ENCODE results near the gene DCDC1. TPM values are rescaled to one million over a fixed set of nuclear protein-coding genes. Genes with fewer than 3 reads are reported as not detected.
"Not testable (repeated sequence)": the region's sequence is repeated elsewhere in the genome, so short reads cannot be mapped to it uniquely, and the experiment has no call there.

DCDC1 gene
- polyA plus RNA-seq, 3 donors from 2014 or later: not detected

GRCh38 chr11:31375879-31376278, 6.3 kb upstream of the DCDC1 start:
- Mint-ChIP-seq H3K9me3 (no peaks in the 10 kb centered on the region), H3K36me3 (peaks cover 4 to 15% (median 4%) of the 10 kb centered on the region in 3 donors), H3K4me3 (no peak overlapping the region), H3K27ac (peak overlapping the region in 1 of 6 donors; percentile 1), H3K27me3 (ENCODE audit: low read depth in 3 of 3) (peaks cover 0 to 1% (median 0%) of the 10 kb centered on the region in 3 donors), H3K4me1 (peaks cover 13 to 51% of the 10 kb centered on the region in 2 donors)
- no peak for DNase-seq

GRCh38 chr11:31366795-31367194, 2.7 kb downstream of the DCDC1 start:
- Mint-ChIP-seq H3K4me3 (no peak overlapping the region), H3K27ac (no peak overlapping the region), H3K9me3 (no peaks in the 10 kb centered on the region), H3K36me3 (no peaks in the 10 kb centered on the region), H3K27me3 (ENCODE audit: low read depth in 3 of 3) (peaks cover 7 to 12% (median 11%) of the 10 kb centered on the region in 3 donors), H3K4me1 (peaks cover 27 to 35% of the 10 kb centered on the region in 2 donors)
- DNase-seq: no peak

- no peak overlapping the region for H3K4me3 Mint-ChIP-seq
- no peaks in the 10 kb centered on the region for H3K4me1 Mint-ChIP-seq
- H3K36me3 Mint-ChIP-seq: no peaks in the 10 kb centered on the region
- H3K27ac Mint-ChIP-seq: no peak overlapping the region
- H3K27me3 Mint-ChIP-seq (ENCODE audit: low read depth in 3 of 3): peaks cover 3 to 11% (median 6%) of the 10 kb centered on the region in 3 donors
- H3K9me3 Mint-ChIP-seq: no peaks in the 10 kb centered on the region
- no peak for DNase-seq
These were observed 7.8 kb downstream of the DCDC1 start for GRCh38 chr11:31361743-31362142.

GRCh38 chr11:31355817-31356216, 13.7 kb downstream of the DCDC1 start:
- Mint-ChIP-seq H3K4me1 (no peaks in the 10 kb centered on the region), H3K27ac (no peak overlapping the region), H3K27me3 (ENCODE audit: low read depth in 3 of 3) (peaks cover 0 to 6% (median 2%) of the 10 kb centered on the region in 3 donors), H3K4me3 (no peak overlapping the region), H3K36me3 (no peaks in the 10 kb centered on the region), H3K9me3 (no peaks in the 10 kb centered on the region)
- DNase-seq: no peak

GRCh38 chr11:31355131-31355530, 14.4 kb downstream of the DCDC1 start:
- Mint-ChIP-seq H3K27me3 (ENCODE audit: low read depth in 3 of 3) (peaks cover 0 to 2% (median 1%) of the 10 kb centered on the region in 3 donors), H3K36me3 (no peaks in the 10 kb centered on the region), H3K4me3 (no peak overlapping the region), H3K4me1 (no peaks in the 10 kb centered on the region), H3K27ac (no peak overlapping the region), H3K9me3 (no peaks in the 10 kb centered on the region)
- no peak for DNase-seq

DNA sequence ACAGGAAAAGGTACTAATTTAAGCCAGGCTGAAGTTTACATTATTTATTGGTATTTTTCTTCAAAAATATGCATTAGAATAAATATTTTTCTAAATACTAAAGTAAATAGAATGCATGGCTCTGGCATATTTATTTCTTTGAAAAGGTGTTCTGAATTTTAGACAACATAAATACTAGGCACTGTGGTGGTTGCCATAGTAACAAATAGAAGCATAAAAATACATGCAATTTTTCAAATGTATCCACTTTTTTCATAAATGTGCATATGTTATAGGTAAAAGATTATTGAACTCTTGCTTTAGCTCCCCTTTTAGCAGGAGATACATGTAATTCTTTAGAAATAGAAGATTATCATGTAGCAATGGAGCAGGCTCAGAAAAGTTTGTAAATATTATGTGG, 18.4 kb downstream of the DCDC1 start:
- Mint-ChIP-seq H3K4me1 (no peaks in the 10 kb centered on the region), H3K36me3 (no peaks in the 10 kb centered on the region), H3K9me3 (no peaks in the 10 kb centered on the region), H3K4me3 (no peak overlapping the region), H3K27ac (no peak overlapping the region), H3K27me3 (ENCODE audit: low read depth in 3 of 3) (peaks cover 0 to 3% (median 2%) of the 10 kb centered on the region in 3 donors)
- DNase-seq: no peak

DNA sequence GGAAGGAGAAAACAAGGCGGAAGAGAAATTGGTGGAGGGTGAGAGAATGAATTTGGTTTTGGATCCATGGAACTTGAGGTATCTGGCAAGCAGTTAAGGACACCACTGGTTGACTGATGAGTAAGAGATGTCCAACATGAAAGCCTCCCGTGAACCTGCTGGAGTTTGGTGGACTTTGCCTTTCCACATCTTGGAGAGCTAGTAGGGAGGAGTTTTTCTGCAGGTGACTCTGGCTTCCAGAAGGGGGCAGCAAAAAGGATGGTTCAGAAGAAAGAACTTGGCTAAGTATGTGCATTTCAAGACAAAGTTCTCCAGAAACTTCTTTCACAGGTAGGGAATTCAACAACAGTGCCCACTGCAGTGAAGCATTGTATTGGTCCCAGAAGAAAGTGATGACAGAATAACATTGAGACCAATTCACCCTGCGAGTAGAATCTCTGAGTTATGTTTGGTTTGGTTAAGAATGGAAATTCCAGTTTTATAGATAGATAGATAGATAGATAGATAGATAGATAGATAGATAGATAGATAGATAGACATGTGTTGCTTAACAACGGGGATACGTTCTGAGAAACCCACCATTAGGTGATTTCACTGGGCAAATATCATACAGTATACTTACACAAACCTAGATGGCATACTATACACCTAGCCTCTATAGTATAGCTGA, 28.5 kb downstream of the DCDC1 start:
- H3K27me3 Mint-ChIP-seq (ENCODE audit: low read depth in 3 of 3): peaks cover 2 to 4% (median 2%) of the 10 kb centered on the region in 3 donors
- H3K4me1 Mint-ChIP-seq: no peaks in the 10 kb centered on the region
- H3K9me3 Mint-ChIP-seq: peaks cover 0 to 5% (median 0%) of the 10 kb centered on the region in 6 donors
- H3K36me3 Mint-ChIP-seq: no peaks in the 10 kb centered on the region
- no peak overlapping the region for H3K27ac Mint-ChIP-seq
- no peak for DNase-seq
- H3K4me3 Mint-ChIP-seq: no peak overlapping the region

GRCh38 chr11:31337806-31338205, 31.7 kb downstream of the DCDC1 start:
- Mint-ChIP-seq H3K36me3 (no peaks in the 10 kb centered on the region), H3K4me3 (no peak overlapping the region), H3K4me1 (no peaks in the 10 kb centered on the region), H3K27ac (no peak overlapping the region), H3K9me3 (peaks cover 0 to 6% (median 0%) of the 10 kb centered on the region in 6 donors), H3K27me3 (ENCODE audit: low read depth in 3 of 3) (peaks cover 0 to 4% (median 2%) of the 10 kb centered on the region in 3 donors)
- DNase-seq: no peak

- no peak overlapping the region for H3K4me3 Mint-ChIP-seq
- H3K4me1 Mint-ChIP-seq: peaks cover 3 to 11% of the 10 kb centered on the region in 2 donors
- no peak overlapping the region for H3K27ac Mint-ChIP-seq
- no peaks in the 10 kb centered on the region for H3K36me3 Mint-ChIP-seq
- H3K9me3 Mint-ChIP-seq: no peaks in the 10 kb centered on the region
- no peak for DNase-seq
- H3K27me3 Mint-ChIP-seq (ENCODE audit: low read depth in 3 of 3): peaks cover 0 to 3% (median 2%) of the 10 kb centered on the region in 3 donors
These were observed 40.8 kb downstream of the DCDC1 start for GRCh38 chr11:31328697-31329096.

DNA sequence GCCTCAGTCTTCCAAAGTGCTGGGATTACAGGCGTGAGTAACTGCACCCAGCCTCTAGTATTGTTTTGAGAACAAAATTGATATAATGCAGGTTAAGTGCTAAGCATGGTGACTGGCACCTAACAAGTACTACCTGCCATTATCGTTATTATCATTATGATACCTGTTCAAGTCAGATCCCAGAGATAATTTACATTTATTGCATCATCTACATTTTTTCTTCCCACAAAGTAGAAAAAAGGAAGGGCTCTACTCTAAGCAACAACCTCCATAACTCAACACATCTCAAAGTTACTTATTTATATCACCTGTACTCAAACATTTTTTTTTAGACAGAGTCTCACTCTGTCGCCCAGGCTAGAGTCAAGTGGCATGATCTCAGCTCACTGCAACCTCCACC, 42.1 kb downstream of the DCDC1 start:
- Mint-ChIP-seq H3K27ac (no peak overlapping the region), H3K9me3 (peaks cover 0 to 1% (median 0%) of the 10 kb centered on the region in 6 donors), H3K4me1 (peaks cover 3 to 11% of the 10 kb centered on the region in 2 donors), H3K4me3 (peak overlapping the region in 1 of 5 donors; percentile 76), H3K27me3 (ENCODE audit: low read depth in 3 of 3) (peaks cover 0 to 3% (median 2%) of the 10 kb centered on the region in 3 donors), H3K36me3 (no peaks in the 10 kb centered on the region)
- no peak for DNase-seq

GRCh38 chr11:31326470-31327148, 42.9 kb downstream of the DCDC1 start:
- H3K4me3 Mint-ChIP-seq: peak overlapping the region; percentile 14 to 76 (median 49)
- peaks cover 3 to 11% of the 10 kb centered on the region in 2 donors for H3K4me1 Mint-ChIP-seq
- peak overlapping the region in 4 of 6 donors; percentile 11 to 51 (median 33) for H3K27ac Mint-ChIP-seq

GRCh38 chr11:31325160-31325559, 44.4 kb downstream of the DCDC1 start:
- peak overlapping the region in 2 of 5 donors; percentile 8 to 21 for H3K4me3 Mint-ChIP-seq
- peaks cover 0 to 6% (median 0%) of the 10 kb centered on the region in 6 donors for H3K9me3 Mint-ChIP-seq
- no peaks in the 10 kb centered on the region for H3K36me3 Mint-ChIP-seq
- peaks cover 2 to 3% (median 3%) of the 10 kb centered on the region in 3 donors for H3K27me3 Mint-ChIP-seq (ENCODE audit: low read depth in 3 of 3)
- H3K27ac Mint-ChIP-seq: no peak overlapping the region
- H3K4me1 Mint-ChIP-seq: peaks cover 3 to 11% of the 10 kb centered on the region in 2 donors
- DNase-seq: no peak

More at GRCh38 chr11:31326470-31327148, 42.9 kb downstream of the DCDC1 start:
- Mint-ChIP-seq H3K36me3 (no peaks in the 10 kb centered on the region), H3K27me3 (ENCODE audit: low read depth in 3 of 3) (peaks cover 0 to 4% (median 3%) of the 10 kb centered on the region in 3 donors), H3K9me3 (peaks cover 0 to 6% (median 0%) of the 10 kb centered on the region in 6 donors)
- DNase-seq: peak in 1 of 3 donors; percentile 6

GRCh38 chr11:31323145-31323544, 46.4 kb downstream of the DCDC1 start:
- peaks cover 0 to 6% (median 0%) of the 10 kb centered on the region in 6 donors for H3K9me3 Mint-ChIP-seq
- peaks cover 3 to 11% of the 10 kb centered on the region in 2 donors for H3K4me1 Mint-ChIP-seq
- H3K4me3 Mint-ChIP-seq: no peak overlapping the region
- peaks cover 0 to 3% (median 2%) of the 10 kb centered on the region in 3 donors for H3K27me3 Mint-ChIP-seq (ENCODE audit: low read depth in 3 of 3)
- H3K27ac Mint-ChIP-seq: no peak overlapping the region
- H3K36me3 Mint-ChIP-seq: no peaks in the 10 kb centered on the region
- no peak for DNase-seq

- H3K4me1 Mint-ChIP-seq; H3K4me3 Mint-ChIP-seq; H3K27me3 Mint-ChIP-seq (ENCODE audit: low read depth in 3 of 3); H3K27ac Mint-ChIP-seq; H3K36me3 Mint-ChIP-seq; DNase-seq; H3K9me3 Mint-ChIP-seq: not testable (repeated sequence)
These were observed 48.0 kb downstream of the DCDC1 start for GRCh38 chr11:31321494-31321893.
